Activated CD8-positive, alpha-beta memory T cell treated with anti-CD3 and anti-CD28 coated beads for 4 hours (primary cell): ENCODE results near the gene GEMIN7.

Experiments used
- DNase-seq, 2 donors: peaks; one replicate each; pipeline ENCODE4 v3.0.0-alpha.2; 2020; ENCODE audit warnings: low read depth in 2 of 2

The GEMIN7 gene

DNA sequence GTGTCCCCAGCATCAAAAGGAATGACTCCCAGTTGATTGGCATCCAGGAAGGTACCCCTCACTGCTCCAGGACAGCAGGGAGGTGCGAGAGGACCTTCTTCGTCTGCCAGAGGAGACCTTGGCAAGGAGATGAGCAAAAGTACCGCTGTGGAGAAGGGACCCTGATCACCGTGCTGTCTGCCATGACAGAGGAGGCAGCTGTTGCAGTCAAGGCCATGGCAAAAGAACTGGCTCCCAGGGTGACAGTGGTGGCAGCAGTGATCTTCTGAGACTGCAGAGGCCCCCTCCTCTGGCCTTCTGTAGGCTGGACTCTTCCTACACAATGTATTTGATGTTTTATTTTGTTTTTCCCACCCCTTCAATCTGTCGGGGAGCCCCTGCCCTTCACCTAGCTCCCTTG is 49.7 kb downstream of the GEMIN7 start:
- no peak for DNase-seq

DNA sequence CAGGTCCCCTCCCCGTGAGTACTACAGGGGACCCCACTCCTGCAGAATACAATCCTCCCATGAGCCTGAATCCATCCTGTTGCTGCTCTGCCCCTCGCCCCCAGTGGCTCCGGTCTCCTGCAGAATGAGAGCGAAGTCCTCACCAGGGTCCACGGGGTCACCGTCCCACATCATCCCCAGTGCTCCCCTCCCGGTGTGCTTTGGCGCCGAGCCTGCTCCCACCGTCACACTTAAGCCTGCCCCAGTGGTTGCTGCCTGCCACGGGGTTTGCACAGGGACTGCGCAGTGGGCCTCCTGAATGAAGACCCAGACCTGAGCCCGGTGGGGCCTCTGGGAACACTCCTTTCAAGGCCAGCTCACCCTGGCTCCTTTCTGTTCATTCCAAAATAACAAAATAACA is 51.2 kb downstream of the GEMIN7 start:
- DNase-seq, result no peak

DNA sequence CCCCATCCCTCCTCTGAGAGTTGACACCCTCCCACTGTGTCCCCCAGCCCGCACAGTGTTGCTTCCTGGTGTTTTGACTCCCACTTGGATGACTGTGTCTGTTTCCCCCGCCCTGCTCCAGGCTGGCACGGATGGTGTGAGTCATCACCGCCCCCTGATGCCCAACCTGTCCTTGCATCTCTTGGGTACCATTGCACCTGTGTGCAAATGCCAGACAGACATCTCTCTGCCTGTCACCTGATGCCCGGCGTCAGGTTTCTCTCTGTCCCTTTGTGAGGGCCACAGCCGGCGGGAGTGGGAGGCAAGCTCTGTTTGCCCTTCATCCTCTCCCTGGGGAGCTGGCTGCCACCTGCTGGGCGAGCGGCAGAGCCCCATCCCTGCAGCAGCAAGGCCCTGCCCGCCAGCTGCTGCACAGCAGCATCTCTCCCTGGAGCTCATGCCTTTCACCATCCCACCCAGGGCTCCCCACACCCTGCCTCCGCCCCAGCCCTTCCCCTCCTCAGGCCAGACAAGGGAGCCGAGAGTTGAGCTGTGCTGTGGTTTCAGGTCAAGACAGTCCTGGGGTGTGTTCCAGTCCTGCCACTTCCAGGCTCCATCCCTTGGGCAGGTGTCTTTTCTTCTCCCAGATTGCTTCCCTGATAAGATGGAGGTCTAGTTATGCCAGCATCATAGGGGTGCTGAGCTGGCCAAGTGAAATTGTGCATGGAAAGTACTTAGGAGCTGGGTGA is 52.0 kb downstream of the GEMIN7 start:
- DNase-seq, result no peak

DNA sequence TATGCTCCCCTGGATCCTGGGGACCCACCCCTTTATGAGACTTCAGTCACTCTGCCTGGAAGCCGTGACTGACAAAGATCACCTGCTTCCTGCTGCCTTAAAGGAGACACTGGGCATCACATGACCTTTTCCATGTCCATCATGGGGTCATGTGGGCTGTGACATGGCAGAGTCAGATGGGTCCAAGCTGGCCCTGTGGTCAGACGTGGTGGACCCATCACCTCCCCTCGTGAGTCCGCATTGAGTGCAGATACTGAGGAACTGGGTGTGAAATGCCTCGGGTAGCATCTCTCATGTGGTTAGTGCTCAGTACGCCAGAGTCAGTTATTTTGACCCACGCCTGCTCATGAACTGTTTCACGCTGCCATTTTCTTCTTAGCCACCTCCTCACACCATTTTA is 54.6 kb downstream of the GEMIN7 start:
- no peak for DNase-seq

DNA sequence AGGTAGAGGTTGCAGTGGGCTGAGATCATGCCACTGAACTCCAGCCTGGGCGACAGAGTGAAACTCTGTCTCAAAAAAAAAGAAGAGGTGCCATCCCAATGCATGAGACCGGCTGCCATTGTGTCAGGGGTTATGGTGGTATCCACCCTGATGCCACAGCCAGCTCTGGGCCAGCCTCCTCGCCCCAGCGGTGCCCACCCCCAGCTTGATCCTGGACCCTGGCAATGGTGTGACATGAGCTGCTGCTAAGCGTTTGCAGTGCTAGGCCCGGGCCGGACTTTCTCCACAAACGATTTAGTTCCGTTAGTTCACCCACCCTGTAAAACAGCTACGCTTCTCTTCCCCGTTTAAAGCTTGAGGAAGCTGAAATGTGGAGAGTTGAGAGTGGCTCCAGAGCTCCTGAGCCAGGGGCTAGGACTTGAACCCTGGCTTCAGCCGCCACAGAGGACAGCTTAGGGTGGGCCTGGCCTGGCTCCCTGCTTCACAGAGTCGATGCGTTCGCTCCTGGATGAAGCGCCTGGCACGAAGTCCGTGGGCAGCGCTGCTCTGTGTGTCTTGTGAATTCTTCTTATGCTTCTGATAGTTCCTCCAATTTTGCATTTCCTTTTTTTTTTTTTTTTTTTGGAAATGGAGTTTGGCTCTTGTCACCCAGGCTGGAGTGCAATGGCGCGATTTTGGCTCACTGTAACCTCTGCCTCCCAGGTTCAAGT is 56.3 kb downstream of the GEMIN7 start:
- DNase-seq, result no peak

DNA sequence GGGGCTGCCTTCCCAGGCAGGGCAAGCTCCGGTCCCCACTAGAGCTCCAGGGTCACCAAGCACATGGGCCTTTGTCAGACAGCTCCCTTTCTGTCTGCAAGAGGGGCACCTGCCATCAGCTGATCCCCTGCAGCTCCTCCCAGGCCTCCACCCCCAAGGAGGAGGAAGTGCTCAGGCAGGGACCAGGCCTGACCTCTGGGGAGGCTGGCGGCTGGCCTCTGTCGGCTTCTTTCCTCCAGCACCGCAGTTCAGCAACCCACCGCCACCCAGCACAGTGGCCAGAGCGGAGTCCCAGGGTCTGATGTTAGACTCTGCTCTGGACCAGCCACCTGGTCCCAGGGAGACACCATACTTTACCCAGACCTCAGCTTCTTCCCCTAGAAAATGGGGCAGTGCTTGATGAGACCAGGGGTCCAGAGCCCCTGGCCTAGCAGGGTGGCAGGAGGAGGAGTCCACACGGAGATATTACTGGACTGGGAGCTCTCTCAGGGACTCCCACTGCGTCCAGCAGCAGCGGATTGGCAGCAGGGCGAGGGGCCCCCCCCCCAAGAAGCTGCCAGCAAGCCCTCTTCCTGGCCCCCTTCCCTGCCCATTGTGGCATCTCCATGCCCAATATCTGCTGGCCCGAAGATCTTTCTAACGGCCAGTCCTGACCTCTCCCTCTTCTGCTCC is 57.6 kb downstream of the GEMIN7 start:
- no peak for DNase-seq

DNA sequence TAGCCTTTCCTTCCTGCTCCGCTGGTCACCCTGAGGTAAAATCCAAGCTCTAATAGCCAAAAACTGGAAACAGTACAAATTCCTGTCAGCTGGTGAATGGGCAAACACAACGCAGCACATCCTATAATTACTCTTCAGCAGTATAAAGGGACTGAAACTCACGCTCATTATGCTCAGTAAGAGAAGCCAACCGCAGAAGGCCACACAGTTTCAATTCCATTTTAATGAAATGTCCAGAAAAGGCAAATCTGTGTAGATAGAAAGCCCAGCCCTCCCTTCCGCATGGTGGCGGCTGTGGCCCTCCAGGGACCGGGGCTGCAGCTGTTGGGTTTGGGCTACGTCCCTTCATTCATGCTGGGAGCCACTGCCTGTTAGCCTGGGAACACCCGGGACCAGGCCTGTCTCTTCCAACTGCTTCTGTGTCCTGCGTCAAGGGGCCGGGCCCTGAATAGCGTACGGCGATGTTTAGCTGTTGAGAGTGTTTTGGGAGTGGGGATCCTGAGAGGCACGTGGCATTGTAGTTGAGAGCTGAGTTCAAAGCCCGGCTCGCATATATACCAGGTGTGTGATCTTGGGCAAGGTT is 58.2 kb downstream of the GEMIN7 start:
- DNase-seq, result no peak

DNA sequence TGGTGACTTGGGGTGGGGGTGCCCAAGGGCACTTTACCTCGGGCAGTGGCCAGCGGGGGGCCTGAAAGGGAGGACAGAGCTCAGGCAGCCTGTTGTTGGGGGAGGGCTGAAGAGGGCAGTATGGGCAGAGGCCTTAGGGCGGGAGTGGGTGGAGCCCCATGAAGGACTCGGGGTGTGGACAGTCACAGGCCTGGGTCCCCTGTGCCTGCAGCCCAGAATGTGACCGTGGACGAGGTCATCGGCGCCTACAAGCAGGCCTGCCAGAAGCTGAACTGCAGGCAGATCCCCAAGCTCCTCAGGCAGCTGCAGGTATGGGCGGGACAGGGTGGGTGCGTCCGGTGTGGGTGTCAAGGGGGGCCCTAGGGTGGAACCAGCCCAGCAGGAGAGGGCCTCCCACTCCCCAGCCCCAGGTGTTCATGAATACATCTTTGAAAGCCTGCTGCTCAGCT is 59.3 kb downstream of the GEMIN7 start:
- DNase-seq, result no peak

DNA sequence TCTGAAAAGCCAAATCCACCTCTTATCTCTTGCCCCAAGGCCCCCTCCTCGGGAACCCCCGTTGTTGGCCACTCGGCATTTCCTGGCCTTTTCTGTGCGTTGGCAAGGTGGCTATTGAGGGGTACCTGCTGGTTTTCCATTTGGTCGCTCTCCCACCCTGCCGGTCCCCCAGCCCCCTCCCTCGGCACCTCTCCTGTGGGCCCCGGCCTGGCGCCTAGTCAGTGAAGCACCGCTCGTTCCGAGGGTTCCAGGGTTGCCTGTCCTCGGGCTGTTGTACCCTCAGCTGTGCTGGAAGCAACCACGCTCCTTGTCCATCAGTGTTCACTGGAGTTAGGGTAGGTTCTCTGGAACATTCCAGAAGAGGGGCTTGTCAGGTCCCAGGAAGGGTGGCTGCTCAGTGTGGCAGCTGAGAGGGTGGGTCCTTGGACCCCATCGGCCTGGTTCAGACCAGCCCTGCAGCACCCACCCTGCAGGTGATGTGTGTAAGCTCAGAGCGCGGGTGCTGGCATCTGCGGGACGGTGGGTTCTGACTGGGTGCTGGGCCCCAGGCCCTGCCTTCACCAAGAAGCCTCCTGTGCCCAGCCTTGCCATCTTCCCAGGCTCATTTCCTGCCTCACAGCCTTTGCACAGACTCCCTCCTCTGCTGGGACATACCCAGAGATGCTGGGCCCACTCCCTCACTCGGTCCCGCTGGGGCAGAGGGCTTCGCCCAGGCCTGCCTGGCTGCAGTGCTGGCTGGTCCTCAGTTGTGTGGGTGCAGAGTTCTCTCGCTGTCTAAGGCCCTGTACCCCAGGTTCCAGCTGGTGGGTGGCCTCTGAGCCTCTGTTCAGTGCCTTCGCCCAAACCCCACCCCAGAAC is 60.5 kb downstream of the GEMIN7 start:
- DNase-seq, result no peak

DNA sequence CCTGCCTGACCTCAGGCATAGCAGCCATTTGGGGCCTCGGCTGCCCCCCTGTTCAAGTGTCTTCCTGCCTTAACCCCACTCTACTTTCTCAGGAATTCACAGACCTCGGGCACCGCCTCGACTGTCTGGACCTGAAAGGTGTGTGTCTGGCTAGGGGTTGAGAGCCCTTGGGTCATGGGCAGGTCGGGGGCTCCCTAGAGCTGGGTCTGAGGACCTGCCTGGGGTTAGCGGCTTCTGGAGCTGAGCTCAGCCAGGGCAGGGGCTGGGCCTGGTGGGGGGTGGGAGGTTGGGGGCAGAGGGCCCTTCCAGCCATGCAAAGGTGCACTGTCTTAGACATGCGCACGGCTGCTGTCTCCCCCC is 61.1 kb downstream of the GEMIN7 start:
- no peak for DNase-seq

DNA sequence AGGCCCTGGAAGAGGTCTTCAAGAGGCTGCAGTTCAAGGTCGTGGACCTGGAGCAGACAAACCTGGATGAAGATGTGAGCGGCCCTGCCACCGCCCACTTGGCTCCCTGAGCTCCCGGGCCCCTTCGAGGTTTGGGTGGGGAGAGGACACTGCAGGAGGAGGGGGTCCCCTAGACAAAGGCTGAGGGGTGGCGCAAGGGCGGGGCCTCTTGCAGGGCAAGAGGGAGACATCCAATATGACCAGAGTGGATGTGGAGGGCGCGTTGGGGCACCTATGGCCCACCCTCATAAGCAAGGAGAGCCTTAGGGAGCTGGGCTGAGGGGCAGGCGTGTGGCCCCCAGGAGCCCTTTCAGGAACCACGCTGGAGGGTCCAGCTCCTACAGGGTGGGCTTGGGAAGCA is 61.5 kb downstream of the GEMIN7 start:
- DNase-seq, result no peak
